ENCODE data around the gene ELMO1. TPM values are rescaled to one million over a fixed set of nuclear protein-coding genes. Genes with fewer than 3 reads are reported as not detected.

ELMO1 gene
- total and polyA plus RNA-seq, 2 of the 13 experiments (the other 11 are each of a cell fraction or from before 2014, with no cell fraction given): 0.11 to 0.17 TPM

DNA sequence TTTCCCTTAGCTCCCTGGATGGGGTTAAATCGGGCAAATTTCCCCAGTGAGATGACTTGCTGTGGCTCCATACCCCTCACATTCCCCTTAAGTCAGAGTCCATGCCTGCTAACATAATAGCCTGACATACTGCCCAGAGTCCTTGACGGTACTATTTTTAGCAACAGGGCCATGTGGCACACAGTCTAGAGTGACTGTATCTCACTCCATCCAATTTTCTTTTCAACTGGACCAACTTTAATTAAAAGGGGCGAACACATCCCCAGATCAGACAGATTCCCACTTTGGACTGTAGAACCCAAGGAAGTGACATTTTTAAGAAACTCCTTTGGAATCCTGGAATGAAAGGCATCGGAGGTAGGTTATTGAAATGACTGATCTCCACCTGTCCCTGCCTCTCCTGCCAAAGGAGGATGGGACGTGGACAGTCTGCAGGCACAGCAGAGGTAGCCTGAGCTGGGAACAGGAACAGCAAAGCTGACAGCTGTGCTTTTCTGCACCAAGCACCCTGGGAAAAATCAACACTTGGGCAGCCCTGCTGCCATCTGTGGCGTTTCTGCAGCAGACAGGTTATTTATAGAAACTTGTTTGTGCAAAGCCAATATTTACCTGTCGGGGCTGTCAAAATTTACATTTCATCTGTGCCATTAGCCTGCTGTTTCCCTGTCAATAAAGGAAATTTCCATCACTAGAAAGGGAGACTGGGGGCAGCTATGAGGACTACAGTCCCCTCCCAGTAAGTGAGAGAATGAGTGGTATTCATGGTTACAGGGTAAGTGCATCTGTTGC lies 502.9 kb downstream of the ELMO1 start (continued):
- TF ChIP-seq, protein P1, sequence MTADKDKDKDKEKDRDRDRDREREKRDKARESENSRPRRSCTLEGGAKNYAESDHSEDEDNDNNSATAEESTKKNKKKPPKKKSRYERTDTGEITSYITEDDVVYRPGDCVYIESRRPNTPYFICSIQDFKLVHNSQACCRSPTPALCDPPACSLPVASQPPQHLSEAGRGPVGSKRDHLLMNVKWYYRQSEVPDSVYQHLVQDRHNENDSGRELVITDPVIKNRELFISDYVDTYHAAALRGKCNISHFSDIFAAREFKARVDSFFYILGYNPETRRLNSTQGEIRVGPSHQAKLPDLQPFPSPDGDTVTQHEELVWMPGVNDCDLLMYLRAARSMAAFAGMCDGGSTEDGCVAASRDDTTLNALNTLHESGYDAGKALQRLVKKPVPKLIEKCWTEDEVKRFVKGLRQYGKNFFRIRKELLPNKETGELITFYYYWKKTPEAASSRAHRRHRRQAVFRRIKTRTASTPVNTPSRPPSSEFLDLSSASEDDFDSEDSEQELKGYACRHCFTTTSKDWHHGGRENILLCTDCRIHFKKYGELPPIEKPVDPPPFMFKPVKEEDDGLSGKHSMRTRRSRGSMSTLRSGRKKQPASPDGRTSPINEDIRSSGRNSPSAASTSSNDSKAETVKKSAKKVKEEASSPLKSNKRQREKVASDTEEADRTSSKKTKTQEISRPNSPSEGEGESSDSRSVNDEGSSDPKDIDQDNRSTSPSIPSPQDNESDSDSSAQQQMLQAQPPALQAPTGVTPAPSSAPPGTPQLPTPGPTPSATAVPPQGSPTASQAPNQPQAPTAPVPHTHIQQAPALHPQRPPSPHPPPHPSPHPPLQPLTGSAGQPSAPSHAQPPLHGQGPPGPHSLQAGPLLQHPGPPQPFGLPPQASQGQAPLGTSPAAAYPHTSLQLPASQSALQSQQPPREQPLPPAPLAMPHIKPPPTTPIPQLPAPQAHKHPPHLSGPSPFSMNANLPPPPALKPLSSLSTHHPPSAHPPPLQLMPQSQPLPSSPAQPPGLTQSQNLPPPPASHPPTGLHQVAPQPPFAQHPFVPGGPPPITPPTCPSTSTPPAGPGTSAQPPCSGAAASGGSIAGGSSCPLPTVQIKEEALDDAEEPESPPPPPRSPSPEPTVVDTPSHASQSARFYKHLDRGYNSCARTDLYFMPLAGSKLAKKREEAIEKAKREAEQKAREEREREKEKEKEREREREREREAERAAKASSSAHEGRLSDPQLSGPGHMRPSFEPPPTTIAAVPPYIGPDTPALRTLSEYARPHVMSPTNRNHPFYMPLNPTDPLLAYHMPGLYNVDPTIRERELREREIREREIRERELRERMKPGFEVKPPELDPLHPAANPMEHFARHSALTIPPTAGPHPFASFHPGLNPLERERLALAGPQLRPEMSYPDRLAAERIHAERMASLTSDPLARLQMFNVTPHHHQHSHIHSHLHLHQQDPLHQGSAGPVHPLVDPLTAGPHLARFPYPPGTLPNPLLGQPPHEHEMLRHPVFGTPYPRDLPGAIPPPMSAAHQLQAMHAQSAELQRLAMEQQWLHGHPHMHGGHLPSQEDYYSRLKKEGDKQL (CRISPR knock-in tag; IDR thresholded peaks at IDR 0.05; ENCODE audit: low read depth): peak; percentile 60; the same call in 1 of the 2 replicates
- TF ChIP-seq ZFAT (CRISPR knock-in tag; conservative IDR thresholded peaks at IDR 0.05): no peak
- TF ChIP-seq SOX6 (IDR thresholded peaks at IDR 0.05): no peak
- TF ChIP-seq SOX6 (CRISPR knock-in tag; IDR thresholded peaks at IDR 0.05): peak; percentile 98
- TF ChIP-seq, protein P2, sequence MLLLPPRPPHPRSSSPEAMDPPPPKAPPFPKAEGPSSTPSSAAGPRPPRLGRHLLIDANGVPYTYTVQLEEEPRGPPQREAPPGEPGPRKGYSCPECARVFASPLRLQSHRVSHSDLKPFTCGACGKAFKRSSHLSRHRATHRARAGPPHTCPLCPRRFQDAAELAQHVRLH (CRISPR knock-in tag; IDR thresholded peaks at IDR 0.05; ENCODE audit: borderline replicate concordance, low read depth): peak; percentile 74; the same call in 1 of the 2 replicates
- TF ChIP-seq SETDB1 (CRISPR knock-in tag; IDR thresholded peaks at IDR 0.05; ENCODE audit: borderline replicate concordance): no peak
- 0 out of 2 replicates have a peak, but pooled peaks have one; percentile 32 for TF ChIP-seq ZFP82 (CRISPR knock-in tag; IDR thresholded peaks at IDR 0.05; ENCODE audit: borderline replicate concordance)
- no peak for TF ChIP-seq ZMYM2 (CRISPR knock-in tag; IDR thresholded peaks at IDR 0.05)
- no peak for TF ChIP-seq AKAP8 (CRISPR knock-in tag; IDR thresholded peaks at IDR 0.05)
- TF ChIP-seq, protein P3, sequence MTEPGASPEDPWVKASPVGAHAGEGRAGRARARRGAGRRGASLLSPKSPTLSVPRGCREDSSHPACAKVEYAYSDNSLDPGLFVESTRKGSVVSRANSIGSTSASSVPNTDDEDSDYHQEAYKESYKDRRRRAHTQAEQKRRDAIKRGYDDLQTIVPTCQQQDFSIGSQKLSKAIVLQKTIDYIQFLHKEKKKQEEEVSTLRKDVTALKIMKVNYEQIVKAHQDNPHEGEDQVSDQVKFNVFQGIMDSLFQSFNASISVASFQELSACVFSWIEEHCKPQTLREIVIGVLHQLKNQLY (CRISPR knock-in tag; IDR thresholded peaks at IDR 0.05): peak; percentile 58; the same call in 1 of the 2 replicates
- TF ChIP-seq ZMYM4 (CRISPR knock-in tag; IDR thresholded peaks at IDR 0.05): peak; percentile 93
- TF ChIP-seq MBNL3 (CRISPR knock-in tag; conservative IDR thresholded peaks at IDR 0.05): no peak
- peak; percentile 44; the same call in 1 of the 2 replicates for TF ChIP-seq HNF4A (CRISPR knock-in tag; IDR thresholded peaks at IDR 0.05)
- TF ChIP-seq ETV5 (CRISPR knock-in tag; IDR thresholded peaks at IDR 0.05; ENCODE audit: borderline replicate concordance): peak; percentile 44; the same call in 1 of the 2 replicates
- no peak for TF ChIP-seq ZNF780A (CRISPR knock-in tag; IDR thresholded peaks at IDR 0.05)
- TF ChIP-seq, protein P4, sequence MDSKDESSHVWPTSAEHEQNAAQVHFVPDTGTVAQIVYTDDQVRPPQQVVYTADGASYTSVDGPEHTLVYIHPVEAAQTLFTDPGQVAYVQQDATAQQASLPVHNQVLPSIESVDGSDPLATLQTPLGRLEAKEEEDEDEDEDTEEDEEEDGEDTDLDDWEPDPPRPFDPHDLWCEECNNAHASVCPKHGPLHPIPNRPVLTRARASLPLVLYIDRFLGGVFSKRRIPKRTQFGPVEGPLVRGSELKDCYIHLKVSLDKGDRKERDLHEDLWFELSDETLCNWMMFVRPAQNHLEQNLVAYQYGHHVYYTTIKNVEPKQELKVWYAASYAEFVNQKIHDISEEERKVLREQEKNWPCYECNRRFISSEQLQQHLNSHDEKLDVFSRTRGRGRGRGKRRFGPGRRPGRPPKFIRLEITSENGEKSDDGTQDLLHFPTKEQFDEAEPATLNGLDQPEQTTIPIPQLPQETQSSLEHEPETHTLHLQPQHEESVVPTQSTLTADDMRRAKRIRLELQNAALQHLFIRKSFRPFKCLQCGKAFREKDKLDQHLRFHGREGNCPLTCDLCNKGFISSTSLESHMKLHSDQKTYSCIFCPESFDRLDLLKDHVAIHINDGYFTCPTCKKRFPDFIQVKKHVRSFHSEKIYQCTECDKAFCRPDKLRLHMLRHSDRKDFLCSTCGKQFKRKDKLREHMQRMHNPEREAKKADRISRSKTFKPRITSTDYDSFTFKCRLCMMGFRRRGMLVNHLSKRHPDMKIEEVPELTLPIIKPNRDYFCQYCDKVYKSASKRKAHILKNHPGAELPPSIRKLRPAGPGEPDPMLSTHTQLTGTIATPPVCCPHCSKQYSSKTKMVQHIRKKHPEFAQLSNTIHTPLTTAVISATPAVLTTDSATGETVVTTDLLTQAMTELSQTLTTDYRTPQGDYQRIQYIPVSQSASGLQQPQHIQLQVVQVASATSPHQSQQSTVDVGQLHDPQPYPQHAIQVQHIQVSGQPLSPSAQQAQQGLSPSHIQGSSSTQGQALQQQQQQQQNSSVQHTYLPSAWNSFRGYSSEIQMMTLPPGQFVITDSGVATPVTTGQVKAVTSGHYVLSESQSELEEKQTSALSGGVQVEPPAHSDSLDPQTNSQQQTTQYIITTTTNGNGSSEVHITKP (CRISPR knock-in tag; IDR thresholded peaks at IDR 0.05; ENCODE audit: low read depth): peak; percentile 92
- TF ChIP-seq KLF9 (CRISPR knock-in tag; IDR thresholded peaks at IDR 0.05; ENCODE audit: low read depth): no peak
- TF ChIP-seq PTBP1 (IDR thresholded peaks at IDR 0.05; ENCODE audit: low read depth, low read length, poor library complexity, severe bottlenecking): no peak
- no peak for TF ChIP-seq CREB1 (IDR thresholded peaks at IDR 0.05)
- peak; percentile 51; the same call in 1 of the 2 replicates for TF ChIP-seq CREB1 (CRISPR knock-in tag; IDR thresholded peaks at IDR 0.05)

All from HepG2 (cell line).